BJ (cell line): ENCODE results near the gene CLMN. TPM values are rescaled to one million over a fixed set of nuclear protein-coding genes. Genes with fewer than 3 reads are reported as not detected.

Experiments used
- CTCF ChIA-PET: fragments of 350-600 bp; formaldehyde crosslinking; extraction: SDS; loops from one replicate; lab custom pipeline; 2021; ENCODE audit warnings: antibody characterized with exemption, inconsistent platforms; lab: Yijun Ruan, JAX
- POLR2A ChIA-PET: fragments of 300-600 bp; sonication (Branson Sonifier 250); formaldehyde crosslinking; extraction: SDS; loops from one replicate; lab custom pipeline; 2021; ENCODE audit warnings: antibody characterized with exemption; lab: Charles Lee
- DNase-seq: peaks from one replicate; pipeline ENCODE4 v3.0.0-alpha.2; 2011; ENCODE audit warnings: low read depth
- H3K27me3 ChIP-seq: 2 replicates; pipeline ENCODE4 v1.6.0; 2011; ENCODE audit warnings: low read length; ENCODE audit not compliant: control insufficient read depth, insufficient read depth
- H3K36me3 ChIP-seq: 2 replicates; pipeline ENCODE4 v1.5.1; 2011; ENCODE audit warnings: low read length; ENCODE audit not compliant: control insufficient read depth, insufficient read depth
- H3K4me3 ChIP-seq: 2 replicates; pipeline ENCODE4 v1.5.1; 2011; ENCODE audit warnings: low read depth, mild to moderate bottlenecking, control low read depth, low read length
- polyA plus RNA-seq: library from polyadenylated mRNA; depleted of rRNA; stranded (reverse); fragments of >200 nt; gene quantifications from 2 replicates; pipeline ENCODE4 v1.2.3, GENCODE V29; 2011
- TF ChIP-seq, protein P1 (sequence below): IDR thresholded peaks from 2 replicates; pipeline ENCODE4 v1.5.1; 2011; ENCODE audit warnings: low read depth, mild to moderate bottlenecking, control low read depth, inconsistent platforms, low read length, moderate library complexity; ENCODE audit not compliant: insufficient read depth

Gene CLMN
- polyA plus RNA-seq, 1 experiment = 0.13 TPM

DNA sequence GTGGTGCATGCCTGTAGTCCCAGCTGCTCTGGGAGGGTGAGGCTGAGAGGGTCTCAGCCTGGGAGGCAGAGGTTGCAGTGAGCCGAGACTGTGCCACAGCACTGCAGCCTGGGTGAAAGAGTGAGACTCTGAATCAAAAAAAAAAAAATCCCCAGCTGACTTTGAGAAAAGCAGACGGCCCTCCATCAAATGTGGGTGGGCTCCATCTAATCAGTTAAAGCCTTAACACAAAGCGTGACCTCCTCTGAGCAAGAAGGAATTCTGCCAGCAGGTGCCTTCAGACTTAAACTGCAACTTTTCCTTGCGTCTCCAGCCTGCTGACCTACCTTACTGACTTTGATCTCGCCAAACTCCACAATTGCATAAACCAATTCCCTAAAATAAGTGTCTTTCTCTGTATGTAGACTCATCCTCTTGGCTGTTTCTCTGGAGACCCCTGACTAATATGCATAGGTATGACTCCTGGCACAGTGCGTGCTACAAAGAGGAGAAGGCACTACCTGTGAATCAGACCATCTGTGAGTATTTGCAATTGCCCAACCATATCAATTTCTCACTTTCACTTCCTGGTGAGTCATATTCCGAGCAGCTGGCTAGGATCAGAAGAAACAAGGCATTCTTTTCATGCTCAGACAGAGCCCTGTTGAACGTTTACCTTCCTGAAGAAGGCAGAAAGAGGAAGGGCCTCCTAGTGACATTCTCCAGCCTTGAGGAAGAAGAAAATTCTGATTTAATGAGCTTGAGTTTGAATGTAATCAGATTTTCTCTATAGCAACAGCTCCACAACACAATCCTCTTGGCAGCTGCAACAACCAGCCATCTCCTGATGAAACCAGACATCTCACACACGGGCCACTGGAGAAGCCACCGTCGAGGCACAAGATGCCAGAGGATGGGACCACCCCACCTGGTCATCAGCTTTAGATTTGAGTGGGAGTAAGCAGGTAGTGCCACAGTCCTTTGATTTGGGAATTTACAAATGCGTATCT, 54.3 kb downstream of the CLMN start:
- POLR2A ChIA-PET = interaction anchor here (0.6 kb wide), 1 partner anchor 14 kb away, joined by 3 read pairs; no protein-coding TSS in a partner anchor
- CTCF ChIA-PET = no interaction called here

DNA sequence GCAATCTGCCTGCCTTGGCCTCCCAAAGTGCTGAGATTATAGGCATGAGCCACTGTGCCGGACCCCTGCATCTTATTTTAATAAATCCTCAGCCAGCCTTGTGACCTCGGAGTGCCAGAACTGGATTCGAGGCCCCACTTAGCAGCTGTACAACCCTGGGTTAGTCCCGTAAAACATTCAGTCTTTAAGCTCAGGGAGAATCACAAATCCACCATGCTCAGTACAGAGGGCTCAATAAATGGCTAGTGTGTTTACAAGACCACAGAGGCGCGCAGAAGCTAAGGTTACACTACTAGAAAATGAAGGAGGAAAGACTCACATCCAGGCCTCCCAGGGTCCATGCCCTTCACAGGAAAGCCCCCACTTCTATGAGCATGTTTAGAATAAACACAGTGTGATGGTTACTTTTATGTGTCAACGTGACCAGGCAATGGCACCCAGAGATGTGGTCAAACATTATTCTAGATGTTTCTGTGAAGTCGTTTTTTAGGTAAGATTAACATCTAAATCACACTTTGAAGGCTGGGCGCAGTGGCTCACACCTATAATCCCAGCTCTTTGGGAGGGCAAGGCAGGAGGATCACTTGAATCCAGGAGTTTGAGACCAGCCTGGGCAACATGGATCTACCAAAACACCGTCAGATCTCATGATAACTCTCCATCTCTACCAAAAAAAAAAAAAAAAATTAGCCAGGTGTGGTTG, 55.3 kb downstream of the CLMN start:
- Histone ChIP-seq H3K4me3 (no peak overlapping the region), H3K36me3 (no peaks in the 10 kb centered on the region), H3K27me3 (no peaks in the 10 kb centered on the region)
- CTCF ChIA-PET = no interaction called here
- TF ChIP-seq, protein P1, sequence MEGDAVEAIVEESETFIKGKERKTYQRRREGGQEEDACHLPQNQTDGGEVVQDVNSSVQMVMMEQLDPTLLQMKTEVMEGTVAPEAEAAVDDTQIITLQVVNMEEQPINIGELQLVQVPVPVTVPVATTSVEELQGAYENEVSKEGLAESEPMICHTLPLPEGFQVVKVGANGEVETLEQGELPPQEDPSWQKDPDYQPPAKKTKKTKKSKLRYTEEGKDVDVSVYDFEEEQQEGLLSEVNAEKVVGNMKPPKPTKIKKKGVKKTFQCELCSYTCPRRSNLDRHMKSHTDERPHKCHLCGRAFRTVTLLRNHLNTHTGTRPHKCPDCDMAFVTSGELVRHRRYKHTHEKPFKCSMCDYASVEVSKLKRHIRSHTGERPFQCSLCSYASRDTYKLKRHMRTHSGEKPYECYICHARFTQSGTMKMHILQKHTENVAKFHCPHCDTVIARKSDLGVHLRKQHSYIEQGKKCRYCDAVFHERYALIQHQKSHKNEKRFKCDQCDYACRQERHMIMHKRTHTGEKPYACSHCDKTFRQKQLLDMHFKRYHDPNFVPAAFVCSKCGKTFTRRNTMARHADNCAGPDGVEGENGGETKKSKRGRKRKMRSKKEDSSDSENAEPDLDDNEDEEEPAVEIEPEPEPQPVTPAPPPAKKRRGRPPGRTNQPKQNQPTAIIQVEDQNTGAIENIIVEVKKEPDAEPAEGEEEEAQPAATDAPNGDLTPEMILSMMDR = no peak
- POLR2A ChIA-PET = no interaction called here
- DNase-seq = no peak

More for the DNA sequence above, 54.3 kb downstream of the CLMN start:
- H3K4me3 ChIP-seq = no peak overlapping the region
- H3K27me3 ChIP-seq = no peaks in the 10 kb centered on the region
- TF ChIP-seq, protein P1 = no peak
- peak; percentile 37 for DNase-seq
- H3K36me3 ChIP-seq = no peaks in the 10 kb centered on the region

DNA sequence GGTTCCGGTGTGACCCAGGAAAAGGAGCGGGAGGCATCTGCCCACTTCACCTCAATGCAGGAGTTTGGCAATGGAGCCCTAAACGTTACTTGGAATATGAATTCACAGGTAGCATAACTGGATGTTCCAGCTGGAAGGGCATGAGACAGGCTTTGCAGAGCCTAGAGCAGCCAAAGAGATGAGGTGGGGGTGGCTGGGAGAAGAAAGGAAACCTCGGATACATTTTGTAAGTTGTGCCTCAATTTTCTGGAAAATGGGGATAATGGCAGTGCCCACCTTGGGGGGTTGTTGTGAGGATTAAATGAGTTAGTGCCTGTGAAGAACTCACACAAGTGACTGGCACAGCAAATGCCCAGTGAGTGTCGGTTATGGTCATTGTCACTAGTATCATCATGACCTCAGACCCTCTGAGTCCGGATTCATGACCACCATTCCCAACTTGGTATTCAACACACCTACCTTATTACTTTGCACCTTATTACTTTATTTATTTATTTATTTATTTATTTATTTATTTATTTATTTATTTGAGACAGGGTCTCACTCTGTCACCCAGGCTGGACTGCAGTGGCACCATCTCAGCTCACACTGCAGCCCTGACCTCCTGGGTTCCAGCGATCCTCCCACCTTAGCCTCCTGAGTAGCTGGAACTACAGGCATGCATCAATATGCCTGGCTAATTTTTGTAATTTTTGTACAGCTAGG, 56.0 kb downstream of the CLMN start:
- ChIA-PET POLR2A (no interaction called here), CTCF (no interaction called here)
- Histone ChIP-seq H3K27me3 (no peaks in the 10 kb centered on the region), H3K4me3 (no peak overlapping the region), H3K36me3 (no peaks in the 10 kb centered on the region)
- DNase-seq = no peak
- TF ChIP-seq, protein P1 = no peak

DNA sequence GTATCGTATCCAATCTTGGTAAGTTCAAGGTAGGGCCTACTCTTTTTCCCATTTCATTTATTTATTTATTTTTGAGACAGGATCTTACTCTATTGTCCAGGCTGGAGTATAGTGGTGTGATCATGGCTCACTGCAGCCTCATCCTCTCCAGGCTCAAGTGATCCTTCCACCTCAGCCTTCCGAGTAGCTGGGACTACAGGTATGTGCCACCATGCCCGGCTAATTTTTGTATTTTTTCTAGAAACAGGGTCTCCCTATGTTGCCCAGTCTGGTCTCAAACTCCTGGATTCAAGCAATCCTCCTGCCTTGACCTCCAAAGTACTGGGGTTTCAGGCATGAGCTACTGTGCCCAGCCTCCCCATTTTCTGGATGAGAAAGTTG, 57.2 kb downstream of the CLMN start:
- H3K4me3 ChIP-seq = no peak overlapping the region
- ChIA-PET POLR2A (no interaction called here), CTCF (no interaction called here)
- DNase-seq = no peak
- H3K36me3 ChIP-seq = no peaks in the 10 kb centered on the region
- H3K27me3 ChIP-seq = no peaks in the 10 kb centered on the region
- TF ChIP-seq, protein P1 = no peak
